ENCODE results near the gene PPFIBP1.

DNA sequence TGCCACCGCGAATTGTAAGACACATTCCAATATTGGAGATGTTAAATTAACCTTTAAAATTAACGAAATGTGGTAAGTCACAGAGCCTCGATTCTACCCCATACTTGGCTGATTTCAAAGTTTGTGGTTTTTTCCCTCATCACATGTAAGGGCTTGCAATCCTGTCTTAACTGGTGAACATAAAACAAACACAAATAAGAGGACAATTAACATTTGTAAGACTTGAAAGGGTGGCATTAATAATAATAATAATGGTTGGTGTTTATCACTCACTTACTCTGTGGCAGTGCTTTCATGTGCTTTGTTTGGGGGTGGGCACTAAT lies 26.6 kb downstream of the PPFIBP1 start:
- TF ChIP-seq EZH2phosphoT487 (IDR thresholded peaks at IDR 0.05; ENCODE audit: low read depth, severe bottlenecking, unreplicated experiment): no peak
- TF ChIP-seq, protein P1, sequence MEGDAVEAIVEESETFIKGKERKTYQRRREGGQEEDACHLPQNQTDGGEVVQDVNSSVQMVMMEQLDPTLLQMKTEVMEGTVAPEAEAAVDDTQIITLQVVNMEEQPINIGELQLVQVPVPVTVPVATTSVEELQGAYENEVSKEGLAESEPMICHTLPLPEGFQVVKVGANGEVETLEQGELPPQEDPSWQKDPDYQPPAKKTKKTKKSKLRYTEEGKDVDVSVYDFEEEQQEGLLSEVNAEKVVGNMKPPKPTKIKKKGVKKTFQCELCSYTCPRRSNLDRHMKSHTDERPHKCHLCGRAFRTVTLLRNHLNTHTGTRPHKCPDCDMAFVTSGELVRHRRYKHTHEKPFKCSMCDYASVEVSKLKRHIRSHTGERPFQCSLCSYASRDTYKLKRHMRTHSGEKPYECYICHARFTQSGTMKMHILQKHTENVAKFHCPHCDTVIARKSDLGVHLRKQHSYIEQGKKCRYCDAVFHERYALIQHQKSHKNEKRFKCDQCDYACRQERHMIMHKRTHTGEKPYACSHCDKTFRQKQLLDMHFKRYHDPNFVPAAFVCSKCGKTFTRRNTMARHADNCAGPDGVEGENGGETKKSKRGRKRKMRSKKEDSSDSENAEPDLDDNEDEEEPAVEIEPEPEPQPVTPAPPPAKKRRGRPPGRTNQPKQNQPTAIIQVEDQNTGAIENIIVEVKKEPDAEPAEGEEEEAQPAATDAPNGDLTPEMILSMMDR (IDR thresholded peaks at IDR 0.05; ENCODE audit: poor library complexity): no peak
- no peak for TF ChIP-seq EZH2 (IDR thresholded peaks at IDR 0.05; ENCODE audit: borderline replicate concordance)

Data from hepatocyte (in vitro differentiated cells).